ENCODE measurements around the gene NRXN2. TPM values are rescaled to one million over a fixed set of nuclear protein-coding genes. Genes with fewer than 3 reads are reported as not detected.
A peak's percentile ranks its signal among the peaks of the same experiment; 100 is the strongest.

Gene NRXN2
- total RNA-seq, 1 donor: 5.2 TPM

- TF ChIP-seq, protein P1, sequence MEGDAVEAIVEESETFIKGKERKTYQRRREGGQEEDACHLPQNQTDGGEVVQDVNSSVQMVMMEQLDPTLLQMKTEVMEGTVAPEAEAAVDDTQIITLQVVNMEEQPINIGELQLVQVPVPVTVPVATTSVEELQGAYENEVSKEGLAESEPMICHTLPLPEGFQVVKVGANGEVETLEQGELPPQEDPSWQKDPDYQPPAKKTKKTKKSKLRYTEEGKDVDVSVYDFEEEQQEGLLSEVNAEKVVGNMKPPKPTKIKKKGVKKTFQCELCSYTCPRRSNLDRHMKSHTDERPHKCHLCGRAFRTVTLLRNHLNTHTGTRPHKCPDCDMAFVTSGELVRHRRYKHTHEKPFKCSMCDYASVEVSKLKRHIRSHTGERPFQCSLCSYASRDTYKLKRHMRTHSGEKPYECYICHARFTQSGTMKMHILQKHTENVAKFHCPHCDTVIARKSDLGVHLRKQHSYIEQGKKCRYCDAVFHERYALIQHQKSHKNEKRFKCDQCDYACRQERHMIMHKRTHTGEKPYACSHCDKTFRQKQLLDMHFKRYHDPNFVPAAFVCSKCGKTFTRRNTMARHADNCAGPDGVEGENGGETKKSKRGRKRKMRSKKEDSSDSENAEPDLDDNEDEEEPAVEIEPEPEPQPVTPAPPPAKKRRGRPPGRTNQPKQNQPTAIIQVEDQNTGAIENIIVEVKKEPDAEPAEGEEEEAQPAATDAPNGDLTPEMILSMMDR (IDR thresholded peaks at IDR 0.05; ENCODE audit: insufficient read depth, low read depth, low read length): no peak
- no peak for DNase-seq (ENCODE audit: low read depth)
- no peak overlapping the region for H3K4me3 ChIP-seq (ENCODE audit: low read depth, low read length)
Measured at GRCh38 chr11:64608636-64609035, 114.4 kb downstream of the NRXN2 start.

DNA sequence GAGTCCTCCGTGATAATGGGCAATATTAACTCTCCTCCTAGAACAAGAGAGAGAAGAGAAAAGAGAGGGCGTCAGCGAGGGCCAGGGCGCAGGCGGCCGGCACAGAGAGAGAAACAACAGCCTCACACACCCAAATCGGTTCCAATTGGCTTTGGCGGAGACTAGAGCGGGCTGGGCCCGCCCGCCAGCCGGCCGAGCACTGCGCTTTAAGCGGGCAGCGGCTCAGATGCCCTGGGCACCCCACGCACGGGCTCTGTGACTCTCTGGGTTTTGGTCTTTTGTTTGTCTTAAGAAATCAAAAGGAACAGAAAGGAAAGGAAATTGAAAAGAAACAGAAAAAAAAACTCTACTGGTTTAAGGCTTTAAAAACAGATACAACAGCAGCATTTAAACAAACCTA, 115.0 kb downstream of the NRXN2 start:
- DNase-seq (ENCODE audit: low read depth): peak; percentile 12
- TF ChIP-seq, protein P1 (IDR thresholded peaks at IDR 0.05; ENCODE audit: insufficient read depth, low read depth, low read length): no peak
- H3K4me3 ChIP-seq (ENCODE audit: low read depth, low read length): no peak overlapping the region

DNA sequence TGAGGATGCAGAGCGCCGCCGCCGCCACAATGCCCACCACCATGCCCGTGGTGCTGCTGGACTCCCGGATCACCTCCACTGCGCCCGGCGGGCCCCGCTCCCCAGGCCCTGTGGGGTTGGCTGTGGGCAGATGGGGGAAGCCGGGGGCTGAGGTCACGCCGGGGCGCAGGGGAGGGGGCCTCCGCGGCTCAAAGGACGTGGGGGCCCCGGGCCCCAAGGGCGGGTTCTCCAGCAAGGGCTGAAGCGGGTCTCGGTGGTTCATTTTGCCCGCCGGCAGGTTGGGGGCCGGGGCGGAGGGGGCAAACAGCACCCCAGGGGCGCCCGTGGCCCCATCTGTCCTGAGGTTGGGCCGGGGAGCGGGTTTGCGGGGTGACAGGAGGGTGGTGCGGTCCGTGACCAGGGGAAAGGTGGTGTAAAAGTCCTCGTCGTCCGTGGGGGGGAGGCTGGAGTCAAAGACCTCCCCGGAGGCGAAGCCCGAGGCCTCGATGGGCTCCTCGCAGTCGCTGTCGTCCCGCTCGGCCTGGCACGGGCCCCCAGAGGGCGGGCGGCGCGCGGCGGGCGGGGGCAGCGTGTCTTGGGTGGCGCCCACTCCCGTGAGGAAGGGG, 115.5 kb downstream of the NRXN2 start:
- DNase-seq (ENCODE audit: low read depth): no peak
- TF ChIP-seq, protein P1 (IDR thresholded peaks at IDR 0.05; ENCODE audit: insufficient read depth, low read depth, low read length): no peak
- H3K4me3 ChIP-seq (ENCODE audit: low read depth, low read length): no peak overlapping the region

DNA sequence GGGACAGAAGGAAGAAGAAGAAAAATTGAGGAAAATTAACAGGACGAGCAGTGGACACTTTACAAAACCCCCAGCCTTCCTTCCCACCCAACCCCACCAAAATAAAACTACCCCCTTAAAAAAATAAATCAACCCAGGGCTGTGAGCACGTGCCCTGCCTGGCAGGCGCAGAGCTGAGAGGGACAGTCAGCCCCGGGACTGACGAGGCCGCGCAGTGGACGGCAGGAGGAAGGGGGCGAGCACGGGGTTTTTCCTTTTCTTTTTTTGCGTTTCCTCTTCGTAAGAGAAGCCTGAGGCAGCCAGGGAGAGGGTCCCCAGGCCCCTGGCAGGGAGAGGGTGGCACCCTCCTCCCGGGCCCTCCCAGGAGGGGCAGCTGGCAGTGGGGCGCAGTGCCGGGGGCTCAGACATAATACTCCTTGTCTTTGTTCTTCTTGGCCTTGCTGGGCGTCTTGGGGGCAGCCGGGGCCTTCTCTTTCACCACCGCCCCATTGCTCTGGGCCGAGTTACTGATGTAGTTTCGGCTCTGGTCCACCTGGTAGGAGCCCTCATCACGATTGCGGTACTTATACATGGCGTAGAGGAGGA, 116.1 kb downstream of the NRXN2 start:
- no peak overlapping the region for H3K4me3 ChIP-seq (ENCODE audit: low read depth, low read length)
- TF ChIP-seq, protein P1 (IDR thresholded peaks at IDR 0.05; ENCODE audit: insufficient read depth, low read depth, low read length): no peak
- no peak for DNase-seq (ENCODE audit: low read depth)

GRCh38 chr11:64605656-64606585, 117.1 kb downstream of the NRXN2 start:
- no peak for DNase-seq (ENCODE audit: low read depth)
- no peak overlapping the region for H3K4me3 ChIP-seq (ENCODE audit: low read depth, low read length)
- TF ChIP-seq, protein P1 (IDR thresholded peaks at IDR 0.05; ENCODE audit: insufficient read depth, low read depth, low read length): no peak

DNA sequence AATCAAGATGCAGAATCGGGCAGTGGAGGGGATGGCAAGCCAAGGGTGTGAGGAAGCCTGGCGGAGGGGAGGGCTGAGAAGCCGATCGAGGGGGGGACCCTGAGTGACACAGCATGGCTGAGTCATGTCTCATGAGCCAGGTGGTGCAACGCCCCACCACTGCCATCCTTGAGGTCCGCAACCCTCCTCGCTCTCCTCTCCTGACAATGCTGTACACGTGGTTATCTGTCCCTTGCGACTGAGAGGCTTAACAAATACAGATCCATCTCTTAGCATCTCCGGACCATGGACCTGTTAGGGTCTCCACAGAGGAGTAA, 117.8 kb downstream of the NRXN2 start:
- no peak for DNase-seq (ENCODE audit: low read depth)
- TF ChIP-seq, protein P1 (IDR thresholded peaks at IDR 0.05; ENCODE audit: insufficient read depth, low read depth, low read length): no peak
- H3K4me3 ChIP-seq (ENCODE audit: low read depth, low read length): no peak overlapping the region
